Body of pancreas (tissue), 4 donors: Measurements from ENCODE around the gene NCK1. TPM values are rescaled to one million over a fixed set of nuclear protein-coding genes. Genes with fewer than 3 reads are reported as not detected.
A peak's percentile ranks its signal among the peaks of the same experiment; 100 is the strongest.
"Not testable (repeated sequence)": the region's sequence is repeated elsewhere in the genome, so short reads cannot be mapped to it uniquely, and the experiment has no call there.

ENCODE experiments used
- ATAC-seq: fragments of 150-250 bp; one replicate; pipeline ENCODE4 v1.9.1; 2016
- DNase-seq, 4 donors: peaks; one replicate each; pipeline ENCODE4 v3.0.0-alpha.2; 2019
- H3K27ac ChIP-seq, 4 donors: fragments of 200-600 bp; sonication (generic); 1 replicate in 3 of 4; 2 replicates in 1 of 4; pipeline versions ENCODE4 v1.5.1 to v1.6.1; 2016 to 2019; ENCODE audit warnings: mild to moderate bottlenecking in 1 of 4, mixed read lengths in 1 of 4, moderate library complexity in 1 of 4
- H3K27me3 ChIP-seq, 2 donors: fragments of 200-600 bp; sonication (generic); one replicate each; pipeline ENCODE4 v1.6.0; 2016; ENCODE audit warnings: mild to moderate bottlenecking in 1 of 2
- H3K36me3 ChIP-seq, 2 donors: fragments of 200-600 bp; sonication (generic); replicated peaks in 1 of 2; 2 replicates each; pipeline ENCODE4 v1.5.1; 2016; ENCODE audit warnings: low read depth in 2 of 2; ENCODE audit not compliant: insufficient read depth in 1 of 2
- H3K4me1 ChIP-seq: fragments of 200-600 bp; sonication (generic); one replicate; pipeline ENCODE4 v1.6.0; 2016
- H3K4me3 ChIP-seq, 2 donors: fragments of 200-600 bp; sonication (generic); 1 replicate in 1 of 2; 2 replicates in 1 of 2; pipeline ENCODE4 v1.5.1; 2016 to 2019
- H3K9me3 ChIP-seq, 3 donors: fragments of 200-600 bp; sonication (generic); 1 replicate in 2 of 3; 2 replicates in 1 of 3; pipeline ENCODE4 v1.5.1; 2016
- POLR2A ChIP-seq, 3 donors: fragments of 450-650 bp; IDR thresholded peaks; one replicate each; pipeline ENCODE4 v1.6.1; 2016; ENCODE audit warnings: antibody characterized with exemption in 3 of 3, mild to moderate bottlenecking in 2 of 3
- WGBS, 2 donors: methylation state at CpG; one replicate each; pipeline ENCODE4 v1.1.5; 2017; 5-methylcytosine and 5-hydroxymethylcytosine counted together
- intact Hi-C: fragments of 100-400 bp; cut with DNase I; formaldehyde crosslinking; loops from one replicate; pipeline ENCODE4 v1.15.1; 2023
- total RNA-seq, 2 donors: library from RNA; depleted of rRNA; stranded (reverse); fragments of >200 nt; gene quantifications; one replicate each; pipeline ENCODE4 v1.1.0, GENCODE V29; 2016
- TF ChIP-seq, protein P1 (sequence below), 7 experiments: fragments of 450-650 bp in 4 of 7; fragments of 200-600 bp in 3 of 7; sonication (generic) in 3 of 7; IDR thresholded peaks; one replicate each; pipeline ENCODE4 v1.5.1; 2016 to 2019; ENCODE audit warnings: antibody characterized with exemption in 7 of 7

The NCK1 gene
- total RNA-seq, 2 donors from 2014 or later = 19.4 to 20.0 TPM

DNA sequence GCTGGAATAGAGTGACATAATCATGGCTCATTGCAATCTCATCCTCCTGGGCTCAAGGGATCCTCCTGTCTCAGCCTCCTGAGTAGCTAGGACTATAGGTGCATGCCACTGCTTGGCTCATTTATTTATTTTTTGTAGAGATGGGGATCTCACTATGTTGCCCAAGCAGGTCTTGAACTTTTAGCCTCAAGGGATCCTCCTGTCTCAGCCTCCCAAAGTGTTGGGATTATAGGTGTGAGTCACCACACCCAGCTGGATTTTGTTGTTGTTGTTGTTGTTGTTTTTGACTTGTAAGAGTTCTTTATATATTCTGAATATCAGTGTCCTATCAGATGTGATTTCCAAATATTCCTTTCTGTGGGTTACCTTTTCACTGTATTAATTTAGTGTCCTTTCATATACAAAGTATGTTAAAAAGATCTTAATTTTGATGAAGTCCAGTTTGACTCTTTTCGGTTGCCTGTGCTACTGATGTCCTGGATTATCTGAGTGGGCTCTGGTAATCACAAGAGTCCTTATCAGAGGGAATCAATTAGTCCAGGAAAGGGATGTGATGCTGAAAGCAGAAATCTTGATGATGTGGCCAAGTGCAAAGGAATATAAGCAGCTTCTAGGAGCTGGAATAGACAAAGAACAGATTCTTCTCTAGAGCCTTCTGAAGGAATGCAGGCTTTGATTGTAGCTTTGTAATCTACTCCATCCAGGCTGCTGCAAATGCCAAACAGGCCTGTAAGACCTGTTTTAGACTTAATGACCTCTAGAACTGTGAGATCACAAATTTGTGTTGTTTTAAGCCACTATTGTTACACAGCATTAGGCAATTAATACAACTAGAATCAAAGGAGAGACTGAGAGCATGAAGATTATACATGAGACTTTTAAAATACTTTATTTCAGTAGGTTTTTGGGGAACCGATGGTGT lies 30.2 kb downstream of the NCK1 start:
- ATAC-seq = no peak
- intact Hi-C loops = no loop called here
- H3K4me3 ChIP-seq = no peak overlapping the region
- no peaks in the 10 kb centered on the region for H3K27me3 ChIP-seq
- peaks cover 16% of the 10 kb centered on the region for H3K4me1 ChIP-seq
- DNase-seq = no peak
- no peaks in the 10 kb centered on the region for H3K9me3 ChIP-seq
- TF ChIP-seq POLR2A (IDR thresholded peaks at IDR 0.05) = no peak
- TF ChIP-seq, protein P1, sequence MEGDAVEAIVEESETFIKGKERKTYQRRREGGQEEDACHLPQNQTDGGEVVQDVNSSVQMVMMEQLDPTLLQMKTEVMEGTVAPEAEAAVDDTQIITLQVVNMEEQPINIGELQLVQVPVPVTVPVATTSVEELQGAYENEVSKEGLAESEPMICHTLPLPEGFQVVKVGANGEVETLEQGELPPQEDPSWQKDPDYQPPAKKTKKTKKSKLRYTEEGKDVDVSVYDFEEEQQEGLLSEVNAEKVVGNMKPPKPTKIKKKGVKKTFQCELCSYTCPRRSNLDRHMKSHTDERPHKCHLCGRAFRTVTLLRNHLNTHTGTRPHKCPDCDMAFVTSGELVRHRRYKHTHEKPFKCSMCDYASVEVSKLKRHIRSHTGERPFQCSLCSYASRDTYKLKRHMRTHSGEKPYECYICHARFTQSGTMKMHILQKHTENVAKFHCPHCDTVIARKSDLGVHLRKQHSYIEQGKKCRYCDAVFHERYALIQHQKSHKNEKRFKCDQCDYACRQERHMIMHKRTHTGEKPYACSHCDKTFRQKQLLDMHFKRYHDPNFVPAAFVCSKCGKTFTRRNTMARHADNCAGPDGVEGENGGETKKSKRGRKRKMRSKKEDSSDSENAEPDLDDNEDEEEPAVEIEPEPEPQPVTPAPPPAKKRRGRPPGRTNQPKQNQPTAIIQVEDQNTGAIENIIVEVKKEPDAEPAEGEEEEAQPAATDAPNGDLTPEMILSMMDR (IDR thresholded peaks at IDR 0.05) = no peak
- no peak overlapping the region for H3K27ac ChIP-seq
- WGBS, 2 donors = 44 to 48% methylated on average over 2 of the region's 2 CpGs
- no peaks in the 10 kb centered on the region for H3K36me3 ChIP-seq

DNA sequence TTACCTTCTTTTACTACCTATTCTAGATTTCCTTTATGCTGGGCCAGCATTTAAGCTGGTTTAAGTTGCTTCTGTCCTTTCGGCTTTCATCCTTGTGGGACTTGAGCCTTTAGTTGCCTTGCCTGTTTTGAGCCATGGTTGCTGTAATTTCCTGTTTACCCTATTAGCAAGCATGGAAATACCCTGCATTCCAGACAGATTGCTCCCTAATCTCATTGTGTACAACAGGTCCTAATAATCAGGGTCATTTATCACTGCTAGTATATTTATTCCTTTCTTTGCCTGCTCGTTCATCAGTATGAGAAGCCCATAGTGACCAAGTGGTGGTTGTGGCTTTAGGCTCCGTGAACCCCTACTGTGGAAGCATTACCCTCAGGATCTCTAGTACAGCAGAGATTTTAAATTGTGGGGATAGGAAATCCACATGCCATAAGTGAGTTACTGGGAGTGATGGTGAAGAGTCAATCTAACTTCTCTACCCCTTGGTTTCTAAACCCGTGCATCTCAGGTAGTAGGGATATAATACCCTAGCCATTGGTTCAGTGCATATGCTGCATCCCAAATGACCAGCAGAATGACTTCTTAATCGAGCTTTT lies 31.9 kb downstream of the NCK1 start:
- Histone ChIP-seq H3K27me3 (no peaks in the 10 kb centered on the region), H3K4me1 (peaks cover 20% of the 10 kb centered on the region), H3K36me3 (no peaks in the 10 kb centered on the region), H3K4me3 (no peak overlapping the region), H3K27ac (peak overlapping the region in 2 of 4 donors; percentile 61 to 62), H3K9me3 (no peaks in the 10 kb centered on the region)
- WGBS, 2 donors = 48 to 50% methylated on average over 5 of the region's 5 CpGs
- DNase-seq (peak in 1 of 4 donors; percentile 17), ATAC-seq (peak; percentile 80)
- TF ChIP-seq, protein P1 (IDR thresholded peaks at IDR 0.05) = no peak
- no peak for TF ChIP-seq POLR2A (IDR thresholded peaks at IDR 0.05)
- intact Hi-C loops = no loop called here

DNA sequence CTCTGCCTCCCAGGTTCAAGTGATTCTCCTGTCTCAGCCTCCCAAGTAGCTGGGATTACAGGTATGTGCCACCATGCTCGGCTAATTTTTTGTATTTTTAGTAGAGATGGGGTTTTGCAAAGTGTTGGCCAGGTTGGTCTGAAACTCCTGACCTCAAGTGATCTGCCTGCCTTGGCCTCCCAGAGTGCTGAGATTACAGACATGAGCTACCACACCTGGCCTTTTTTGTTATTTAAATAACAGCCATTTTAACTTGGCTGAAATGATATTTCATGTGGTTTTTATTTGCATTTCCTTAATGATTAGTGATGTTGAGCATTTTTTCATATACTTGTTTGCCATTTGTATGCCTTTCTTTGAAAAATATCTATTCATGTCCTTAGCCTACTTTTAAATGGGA lies 35.2 kb downstream of the NCK1 start:
- H3K36me3 ChIP-seq, ATAC-seq, DNase-seq, H3K27ac ChIP-seq, intact Hi-C loops, H3K27me3 ChIP-seq, H3K9me3 ChIP-seq, H3K4me3 ChIP-seq: not testable (repeated sequence)
- WGBS, 2 donors = 82 to 95% methylated on average over 1 of the region's 1 CpG
- peaks cover 26% of the 10 kb centered on the region for H3K4me1 ChIP-seq

DNA sequence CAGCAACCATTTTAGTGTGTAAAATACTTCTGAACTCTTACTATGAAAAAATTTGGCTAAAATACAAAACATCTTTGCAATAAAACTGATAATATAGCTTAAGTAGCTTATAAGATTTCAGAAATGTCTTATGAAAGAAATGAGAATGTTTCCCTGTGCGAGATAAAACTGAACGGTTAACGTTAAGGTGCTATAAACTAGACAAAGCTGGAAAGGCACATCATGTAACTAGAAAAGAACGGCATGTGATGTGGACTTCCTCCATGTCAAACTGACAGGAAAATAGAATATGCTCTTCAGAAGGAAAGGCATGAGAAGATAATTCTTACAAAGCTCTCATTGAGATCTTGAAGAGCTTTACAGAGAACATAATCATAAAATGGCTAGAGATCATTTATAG lies 36.5 kb downstream of the NCK1 start:
- ATAC-seq = no peak
- no peaks in the 10 kb centered on the region for H3K36me3 ChIP-seq
- no peak overlapping the region for H3K27ac ChIP-seq
- no peak for DNase-seq
- WGBS, 2 donors = 57 to 77% methylated on average over 4 of the region's 4 CpGs
- no peaks in the 10 kb centered on the region for H3K9me3 ChIP-seq
- H3K4me1 ChIP-seq = peaks cover 23% of the 10 kb centered on the region
- TF ChIP-seq, protein P1 (IDR thresholded peaks at IDR 0.05) = no peak
- no peak for TF ChIP-seq POLR2A (IDR thresholded peaks at IDR 0.05)
- H3K27me3 ChIP-seq = no peaks in the 10 kb centered on the region
- H3K4me3 ChIP-seq = no peak overlapping the region
- intact Hi-C loops = no loop called here

DNA sequence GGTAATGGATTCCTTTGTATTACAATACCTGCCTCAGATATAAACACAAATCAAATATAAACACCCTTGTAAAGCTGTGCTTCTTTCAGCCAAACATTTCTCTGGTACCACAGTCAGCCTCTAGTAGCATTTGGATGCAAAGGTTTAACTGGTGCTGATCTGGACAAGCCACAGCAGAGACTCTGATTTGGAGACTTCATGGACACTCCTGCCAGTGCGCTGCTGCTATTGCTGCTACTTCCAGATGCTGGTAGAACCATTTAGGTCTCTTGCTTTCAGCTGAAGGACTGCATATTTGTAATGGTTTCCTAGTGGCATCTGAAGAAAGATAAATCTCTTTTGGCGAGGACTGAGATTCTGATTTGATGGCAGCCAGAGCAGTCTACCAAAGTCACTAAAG lies 36.9 kb downstream of the NCK1 start:
- intact Hi-C loops = no loop called here

More for the DNA sequence above, 36.9 kb downstream of the NCK1 start:
- Histone ChIP-seq H3K4me3 (no peak overlapping the region), H3K27me3 (no peaks in the 10 kb centered on the region), H3K36me3 (no peaks in the 10 kb centered on the region), H3K9me3 (peaks cover 0 to 4% (median 0%) of the 10 kb centered on the region in 3 donors), H3K27ac (no peak overlapping the region), H3K4me1 (peaks cover 19% of the 10 kb centered on the region)
- no peak for DNase-seq
- no peak for ATAC-seq
- WGBS, 2 donors = 91 to 100% methylated on average over 2 of the region's 2 CpGs
- TF ChIP-seq, protein P1 (IDR thresholded peaks at IDR 0.05) = no peak
- no peak for TF ChIP-seq POLR2A (IDR thresholded peaks at IDR 0.05)
